Forelimb muscle (tissue), 1 donor: ENCODE measurements around the gene SEZ6L. TPM values are rescaled to one million over a fixed set of nuclear protein-coding genes. Genes with fewer than 3 reads are reported as not detected.

ENCODE experiments used
- DNase-seq: peaks from one replicate; pipeline ENCODE4 v3.0.0-alpha.2; 2013; ENCODE audit warnings: low read depth
- polyA plus RNA-seq: library from polyadenylated mRNA; unstranded; fragments of 120-200 nt; gene quantifications from one replicate; pipeline ENCODE4 v1.2.1, GENCODE V29; 2013; ENCODE audit not compliant: insufficient read length

Gene SEZ6L
- 0.40 TPM for polyA plus RNA-seq

DNA sequence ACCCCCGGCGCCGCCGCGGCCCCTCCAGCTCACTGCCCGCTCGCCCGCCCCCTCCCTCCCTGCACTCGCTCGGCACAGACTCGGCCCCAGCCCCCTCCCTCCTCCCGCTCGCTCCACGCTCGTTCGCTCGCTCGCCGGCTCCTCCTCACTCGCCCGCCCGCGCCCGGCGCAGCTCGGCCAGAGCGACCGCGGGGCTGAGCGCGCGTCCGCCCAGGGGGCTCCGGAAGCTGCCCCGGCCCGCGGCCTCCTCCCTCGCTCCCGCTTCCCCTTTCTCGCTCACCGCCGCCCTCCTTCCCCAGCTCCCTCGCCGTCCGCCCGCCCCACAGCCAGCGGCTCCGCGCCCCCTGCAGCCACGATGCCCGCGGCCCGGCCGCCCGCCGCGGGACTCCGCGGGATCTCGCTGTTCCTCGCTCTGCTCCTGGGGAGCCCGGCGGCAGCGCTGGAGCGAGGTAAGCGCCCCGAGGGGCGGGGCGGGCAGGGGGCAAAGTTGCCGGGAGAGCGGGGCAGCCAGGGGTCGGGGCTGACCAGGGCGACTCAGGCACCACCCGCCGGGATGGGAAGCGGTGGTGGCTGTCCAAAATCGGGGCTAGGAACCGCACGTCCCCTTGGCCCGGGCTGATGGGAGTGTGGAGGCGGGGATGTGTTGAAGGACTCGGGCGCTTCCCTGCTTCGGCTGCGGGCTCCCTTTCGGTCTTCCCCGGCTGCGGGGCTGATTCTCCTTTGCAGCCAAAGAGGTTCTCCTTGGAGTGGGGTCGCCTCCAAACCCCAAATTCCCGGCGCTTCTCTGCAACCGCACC is at the start of gene SEZ6L:
Gene SEZ6L (plus strand): TSS at position 148 of the 797 bp plus-strand sequence. CDS start 208 bp downstream, at position 356.
- no peak for DNase-seq

GRCh38 chr22:26122920-26123468 is 46.3 kb upstream of the SEZ6L start:
- no peak for DNase-seq

- no peak for DNase-seq
Measured at GRCh38 chr22:26124991-26125725, 44.1 kb upstream of the SEZ6L start.

DNA sequence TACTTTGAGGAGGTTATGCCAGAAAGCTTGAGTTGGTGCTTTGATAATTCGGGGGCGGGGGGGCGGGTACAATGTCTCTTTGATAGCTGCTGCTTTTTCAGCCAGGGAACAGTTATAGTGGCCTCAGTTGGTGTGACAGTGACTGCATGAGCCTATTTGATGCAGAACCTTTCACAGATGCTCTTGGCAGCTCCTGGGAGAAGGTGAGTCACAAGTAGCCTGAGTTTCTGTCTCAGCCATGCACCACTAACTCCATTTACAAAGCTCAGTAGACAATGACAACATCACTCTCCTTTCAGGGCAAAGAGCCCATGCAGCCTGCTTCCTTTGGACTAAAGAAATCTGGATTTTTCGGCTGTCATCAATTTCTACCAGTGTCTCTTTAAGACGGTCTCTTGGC is 42.1 kb upstream of the SEZ6L start:
- no peak for DNase-seq

DNA sequence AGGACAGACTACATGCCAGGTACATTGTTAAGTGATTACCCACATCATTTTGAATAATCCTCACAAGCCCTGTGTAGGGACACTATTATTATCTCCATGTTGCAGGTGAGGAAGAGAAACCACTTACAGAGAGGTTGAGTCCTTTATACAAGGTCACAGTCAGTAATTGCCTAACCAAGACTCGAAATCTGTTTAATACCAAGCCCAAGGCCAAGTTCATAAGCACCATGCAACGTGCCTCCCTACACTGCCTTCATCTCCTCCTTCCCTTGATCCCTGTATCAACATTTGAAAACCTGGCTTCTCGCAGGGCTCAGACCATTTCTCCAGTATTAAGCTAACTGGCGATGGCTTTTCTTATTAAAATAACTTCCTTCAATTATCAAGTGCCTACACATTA is 41.7 kb upstream of the SEZ6L start:
- no peak for DNase-seq

DNA sequence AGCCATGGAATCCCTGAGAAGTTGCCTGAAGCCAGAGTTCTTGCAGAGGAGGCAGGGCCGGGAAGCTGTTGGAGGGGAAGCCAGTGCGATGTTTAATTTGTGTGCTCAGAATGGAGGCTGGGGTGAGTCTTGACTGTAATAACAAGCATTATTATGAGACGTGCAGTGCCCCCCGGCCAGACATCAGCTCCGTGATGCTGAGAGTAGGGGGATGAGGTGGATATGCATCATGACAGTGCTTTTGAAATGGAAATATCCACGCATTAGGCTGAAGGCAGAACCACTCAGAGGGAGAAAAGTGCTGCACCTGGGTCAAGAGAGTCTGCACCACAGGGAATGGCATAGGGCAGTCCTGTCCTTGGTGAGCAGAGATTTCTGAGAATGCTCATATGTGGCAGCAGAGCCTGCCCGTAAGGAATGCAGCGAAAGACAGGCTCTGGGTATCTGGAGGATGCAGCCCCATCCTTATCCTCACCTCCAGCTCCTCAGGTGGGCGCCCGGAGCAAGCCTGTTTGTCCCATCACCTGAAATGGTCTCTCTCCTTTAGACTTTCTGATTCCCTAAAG is 37.6 kb upstream of the SEZ6L start:
- no peak for DNase-seq

DNA sequence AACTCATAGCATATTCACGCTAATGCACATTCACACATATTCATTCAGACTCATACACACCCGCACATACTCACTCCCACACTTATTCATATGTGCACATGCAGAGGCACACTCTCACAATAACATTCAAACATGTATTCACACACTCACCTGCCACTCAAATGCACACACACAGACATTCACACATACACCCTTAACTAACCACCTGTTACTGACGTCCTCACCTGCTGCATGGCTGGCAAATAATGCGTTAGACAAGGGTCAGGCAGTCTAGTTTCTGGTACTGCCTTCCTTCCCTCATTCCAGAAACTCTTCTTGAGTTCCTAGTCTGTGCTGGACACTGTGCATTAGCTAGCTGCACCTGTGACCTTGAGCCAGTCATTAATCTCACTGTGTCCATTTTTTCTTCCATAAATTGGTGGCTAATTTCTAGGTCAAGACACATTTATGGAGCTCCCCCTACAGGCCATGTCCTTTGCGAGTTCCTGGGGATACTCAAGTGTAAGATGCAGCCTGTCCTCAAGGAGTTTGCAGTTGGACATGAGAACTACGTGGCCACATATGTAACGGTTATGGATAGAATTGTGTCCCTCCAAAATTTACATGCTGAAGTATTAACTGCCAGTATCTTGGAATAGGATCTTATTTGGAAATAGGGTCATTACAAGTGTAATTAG is 34.5 kb upstream of the SEZ6L start:
- DNase-seq: no peak

GRCh38 chr22:26135806-26136205 is 33.5 kb upstream of the SEZ6L start:
- no peak for DNase-seq

DNA sequence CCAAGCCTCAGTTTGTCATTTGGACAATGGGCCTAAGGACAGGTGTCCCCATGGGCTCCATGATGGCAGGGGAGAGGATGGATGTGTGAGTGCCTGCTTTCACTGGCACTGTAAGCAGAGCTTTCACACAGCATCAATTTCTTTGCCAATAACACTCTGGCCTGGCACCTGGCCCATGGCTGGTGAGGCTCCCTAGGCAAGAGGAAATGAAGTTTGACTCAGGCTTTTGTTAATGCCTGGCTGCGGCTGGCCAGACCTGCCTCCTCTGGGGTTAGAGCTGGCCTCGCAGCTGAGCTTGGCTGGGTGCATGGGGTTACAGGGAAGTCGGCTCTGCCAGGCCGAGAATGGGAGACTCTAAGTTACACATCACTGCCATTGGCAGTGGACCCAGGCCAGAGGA is 30.0 kb upstream of the SEZ6L start:
- no peak for DNase-seq

- DNase-seq: no peak
Measured at GRCh38 chr22:26141831-26142230, 27.4 kb upstream of the SEZ6L start.

DNA sequence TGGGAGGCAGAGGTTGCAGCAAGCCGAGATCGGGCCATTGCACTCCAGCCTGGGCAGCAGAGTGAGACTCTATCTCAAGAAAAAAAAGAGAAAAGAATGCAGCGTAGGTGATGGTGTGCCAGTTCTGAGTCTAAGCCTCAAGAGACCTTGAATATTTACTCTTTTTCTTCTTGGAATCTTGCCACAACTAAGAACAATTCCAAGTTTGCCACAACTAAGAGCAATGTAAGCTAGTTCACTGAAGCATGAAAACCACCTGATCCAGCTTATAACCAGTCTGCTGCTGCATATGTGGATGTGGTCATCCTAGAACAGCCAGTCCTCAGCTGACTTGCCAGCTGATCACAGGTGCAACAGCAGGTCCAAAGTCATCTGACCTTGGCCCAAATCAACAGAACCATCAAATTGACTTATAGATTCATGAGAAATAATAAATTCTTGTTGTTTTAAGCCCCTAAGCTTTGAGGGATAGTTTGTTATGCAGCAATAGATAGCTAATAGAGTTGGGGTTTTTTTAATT is 25.4 kb upstream of the SEZ6L start:
- DNase-seq: no peak

DNA sequence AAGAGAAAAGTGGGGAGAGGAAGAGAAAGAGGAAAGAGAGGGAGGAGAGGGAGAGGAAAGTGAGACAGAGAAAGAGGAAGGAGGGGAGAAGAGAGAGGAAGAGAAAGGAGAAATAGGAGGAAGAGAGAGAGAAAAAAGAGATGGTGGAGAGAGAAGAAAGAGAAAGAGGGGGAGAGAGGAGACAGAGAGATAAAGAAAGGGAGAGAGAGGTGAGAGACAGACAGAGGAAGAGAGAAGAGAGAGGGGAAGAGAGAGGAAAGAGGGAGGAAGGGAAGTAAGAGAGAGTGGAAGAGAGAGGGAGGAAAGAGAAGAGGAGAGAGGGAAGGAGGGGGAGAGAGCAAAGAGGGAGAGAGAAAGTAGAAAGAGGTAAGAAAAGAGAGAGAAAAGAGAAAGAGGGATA is 9.4 kb upstream of the SEZ6L start:
- no peak for DNase-seq

DNA sequence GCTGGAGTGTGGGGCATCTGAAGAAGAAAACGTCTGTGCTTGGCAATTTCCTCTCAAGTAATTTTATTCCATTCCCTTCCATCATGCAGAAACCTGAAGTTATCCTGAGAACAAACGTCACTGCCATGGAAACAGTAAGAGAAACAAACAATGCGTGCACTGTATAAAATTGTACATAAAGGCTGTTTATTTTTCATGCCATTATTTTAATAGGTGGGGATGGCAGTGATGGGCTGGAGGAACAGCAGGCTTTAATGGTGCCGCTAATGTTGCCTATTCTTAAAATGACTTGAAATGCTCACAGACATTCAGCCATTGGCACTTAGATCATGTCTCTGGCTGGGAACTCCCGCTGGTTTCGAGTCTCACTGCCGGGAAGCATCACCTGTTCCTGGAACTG is 7.5 kb upstream of the SEZ6L start:
- DNase-seq: no peak

GRCh38 chr22:26162926-26163325 is 6.3 kb upstream of the SEZ6L start:
- DNase-seq: no peak

DNA sequence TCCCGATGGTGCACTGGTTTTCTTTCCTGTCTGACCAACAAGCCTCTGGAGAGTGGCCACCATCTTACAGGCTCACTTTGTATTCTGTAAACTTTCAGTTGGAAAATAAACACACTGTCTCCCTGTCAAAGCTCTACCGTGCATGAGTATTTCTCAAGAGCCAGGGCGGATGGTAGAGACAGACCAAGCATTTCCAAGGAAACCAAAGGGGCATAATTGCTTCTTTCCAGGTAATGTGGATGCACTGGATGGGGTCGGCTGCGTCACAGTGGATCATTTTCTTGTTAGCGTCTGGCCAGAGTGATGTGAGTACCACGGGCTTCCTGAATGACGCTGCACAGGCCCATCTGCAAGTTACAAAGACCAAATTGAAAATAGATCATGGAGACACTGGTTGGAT is 5.1 kb upstream of the SEZ6L start:
- DNase-seq: no peak

- DNase-seq: no peak
Measured at GRCh38 chr22:26168330-26168851, 871 bp upstream of the SEZ6L start.

DNA sequence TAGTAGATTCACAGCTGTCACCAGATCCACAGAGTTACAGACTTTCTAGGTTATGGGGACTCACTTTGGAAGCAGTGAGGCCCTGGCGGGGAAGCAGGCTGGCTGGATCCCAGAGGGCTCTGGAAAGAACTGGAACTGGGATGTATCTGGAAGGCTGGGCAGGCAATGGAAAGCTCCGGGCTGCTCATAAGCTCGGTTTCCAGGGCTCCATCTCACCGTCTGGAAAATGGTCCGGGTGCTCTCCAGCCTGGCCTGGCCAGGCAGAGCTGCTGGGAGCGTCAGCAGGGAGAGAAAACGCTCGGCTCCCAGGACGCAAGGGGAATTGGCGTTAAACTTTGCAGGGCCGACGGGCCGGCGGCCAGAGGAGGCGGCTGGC is 335 bp upstream of the SEZ6L start:
- DNase-seq: no peak

GRCh38 chr22:26170112-26170492 is 840 bp downstream of the SEZ6L start:
- no peak for DNase-seq

DNA sequence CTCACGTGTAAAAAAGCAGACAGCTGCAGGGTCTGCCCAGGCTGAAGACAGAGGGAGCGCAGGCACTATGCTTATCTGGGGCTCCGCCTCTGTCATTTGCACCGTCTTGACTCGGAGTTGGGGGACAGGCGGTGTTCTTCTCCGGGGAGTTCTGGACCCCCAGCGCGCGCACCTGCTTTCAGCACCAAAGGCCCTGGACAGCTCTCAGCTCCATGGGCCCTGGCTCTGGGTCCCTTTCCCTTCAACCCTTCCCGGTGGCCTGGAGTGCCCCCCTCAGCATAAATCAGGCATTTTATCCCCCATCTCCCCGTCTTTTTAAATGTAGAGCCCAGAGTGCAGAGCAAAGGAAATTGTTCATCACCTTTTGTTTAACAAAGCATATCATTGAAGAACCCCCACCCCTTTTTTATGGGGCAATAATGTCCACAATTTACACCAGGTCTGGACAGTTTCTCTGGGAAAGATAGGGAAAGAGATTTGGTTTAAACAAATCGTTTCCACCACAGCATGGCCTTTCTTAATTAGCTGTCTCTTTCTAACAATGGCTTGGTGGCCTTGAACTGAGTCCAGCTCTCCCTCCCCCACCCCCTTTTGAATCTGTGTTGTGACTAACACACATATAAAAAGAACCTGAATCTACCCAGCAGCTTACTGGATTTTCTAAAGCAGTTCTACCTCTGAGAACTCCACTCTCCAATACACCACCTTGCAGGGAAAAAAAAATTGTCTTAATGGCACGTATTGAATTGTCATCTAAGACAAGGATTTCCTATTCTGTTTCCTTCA is 1.7 kb downstream of the SEZ6L start:
- DNase-seq: no peak

DNA sequence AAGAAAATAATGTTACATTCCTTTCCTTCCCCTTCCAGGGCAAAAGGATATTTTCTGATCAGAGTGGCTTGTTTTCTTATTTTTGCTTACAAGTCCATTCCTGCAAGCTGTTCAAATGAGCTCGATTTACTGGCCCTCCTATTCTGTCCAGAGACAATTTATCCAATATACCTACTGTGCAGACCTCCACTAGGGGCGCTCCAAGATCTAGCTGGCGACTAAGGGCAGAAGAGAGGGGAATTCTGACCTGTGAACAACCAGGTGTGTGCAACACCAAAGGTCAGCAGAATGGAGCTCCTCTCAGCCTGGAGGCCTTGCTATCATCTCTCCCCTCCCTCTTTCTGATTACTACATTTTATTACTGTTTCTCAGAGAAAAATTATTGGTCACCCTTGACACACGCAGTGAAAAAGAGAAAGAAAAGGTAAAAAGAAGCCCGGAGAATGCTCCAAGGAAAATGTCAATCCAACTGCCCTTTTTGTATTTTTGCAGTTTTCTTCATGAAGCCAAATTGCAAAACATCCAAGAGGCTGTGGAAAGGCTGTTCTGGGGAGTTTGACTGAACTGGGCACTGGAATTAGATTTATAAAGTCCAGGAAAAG is 3.2 kb downstream of the SEZ6L start:
- DNase-seq: no peak
